CD4-positive, alpha-beta T cell treated with Interleukin-2 at 100 ng/mL for 4 hours (primary cell): ENCODE measurements around the gene RCAN3.
"Not testable (repeated sequence)": the region's sequence is repeated elsewhere in the genome, so short reads cannot be mapped to it uniquely, and the experiment has no call there.

Experiments
- DNase-seq: peaks from one replicate; pipeline ENCODE4 v3.0.0-alpha.2; 2020; ENCODE audit warnings: low spot score

Gene RCAN3

GRCh38 chr1:24502709-24503058 is at the start of gene RCAN3:
RCAN3 (plus strand) TSS chr1:24502836; CDS start chr1:24514373, 11,537 bp downstream.
- peak; percentile 89 for DNase-seq

- no peak for DNase-seq
These were observed 49.6 kb upstream of the RCAN3 start for GRCh38 chr1:24452922-24453485.

- no peak for DNase-seq
These were observed 48.0 kb upstream of the RCAN3 start for GRCh38 chr1:24454673-24455072.

- DNase-seq = no peak
These were observed 47.4 kb upstream of the RCAN3 start for GRCh38 chr1:24455272-24455671.

GRCh38 chr1:24457866-24458265 is 44.8 kb upstream of the RCAN3 start:
- DNase-seq = no peak

- no peak for DNase-seq
These were observed 42.9 kb upstream of the RCAN3 start for GRCh38 chr1:24459551-24460266.

- not testable (repeated sequence) for DNase-seq
These were observed 40.5 kb upstream of the RCAN3 start for GRCh38 chr1:24462128-24462527.

GRCh38 chr1:24463776-24464735 is 38.6 kb upstream of the RCAN3 start:
- DNase-seq = no peak

GRCh38 chr1:24465099-24465498 is 37.5 kb upstream of the RCAN3 start:
- DNase-seq = no peak

- DNase-seq = no peak
These were observed 37.0 kb upstream of the RCAN3 start for GRCh38 chr1:24465638-24466037.

- DNase-seq = no peak
These were observed 33.8 kb upstream of the RCAN3 start for GRCh38 chr1:24468685-24469316.

GRCh38 chr1:24470592-24470991 is 32.0 kb upstream of the RCAN3 start:
- DNase-seq = no peak

- no peak for DNase-seq
These were observed 29.9 kb upstream of the RCAN3 start for GRCh38 chr1:24472527-24473251.

- DNase-seq = no peak
These were observed 28.4 kb upstream of the RCAN3 start for GRCh38 chr1:24474193-24474592.

GRCh38 chr1:24475700-24476099 is 26.9 kb upstream of the RCAN3 start:
- no peak for DNase-seq

GRCh38 chr1:24476571-24476970 is 26.1 kb upstream of the RCAN3 start:
- no peak for DNase-seq

- DNase-seq = no peak
These were observed 25.3 kb upstream of the RCAN3 start for GRCh38 chr1:24477309-24477708.

- peak; percentile 62 for DNase-seq
These were observed 21.5 kb upstream of the RCAN3 start for GRCh38 chr1:24481101-24481500.

GRCh38 chr1:24481843-24482610 is 20.6 kb upstream of the RCAN3 start:
- DNase-seq = peak; percentile 74

- peak; percentile 41 for DNase-seq
These were observed 19.2 kb upstream of the RCAN3 start for GRCh38 chr1:24483441-24483840.

GRCh38 chr1:24484199-24484598 is 18.4 kb upstream of the RCAN3 start:
- DNase-seq = no peak
